WTC11 (cell line): ENCODE results near the gene HPN.

Source experiments
- ATF2 ChIP-seq: sonication (generic); formaldehyde crosslinking; IDR thresholded peaks from 2 replicates; pipeline ENCODE4 v1.8.1; 2022; ENCODE audit warnings: low read depth, missing genetic modification reagents, borderline replicate concordance
- CTCF ChIP-seq: fragments of 200-600 bp; IDR thresholded peaks from 2 replicates; pipeline ENCODE4 v1.8.0; 2022; ENCODE audit warnings: antibody characterized with exemption
- NFYB ChIP-seq: sonication (generic); formaldehyde crosslinking; conservative IDR thresholded peaks from 2 replicates; pipeline ENCODE4 v1.8.0; 2022; ENCODE audit warnings: low read depth, missing genetic modification reagents
- TEAD4 ChIP-seq: sonication (generic); formaldehyde crosslinking; IDR thresholded peaks from 2 replicates; pipeline ENCODE4 v1.8.0; 2022; ENCODE audit warnings: mild to moderate bottlenecking, missing genetic modification reagents
- TF ChIP-seq, protein P1 (sequence below): sonication (generic); formaldehyde crosslinking; IDR thresholded peaks from 2 replicates; pipeline ENCODE4 v1.8.1; 2023; ENCODE audit warnings: mild to moderate bottlenecking, missing genetic modification reagents, moderate library complexity

GRCh38 chr19:35075202-35076025 is 33.9 kb downstream of the HPN start:
- TF ChIP-seq CTCF (no peak), NFYB (CRISPR knock-in tag) (no peak), TEAD4 (CRISPR knock-in tag) (no peak), ATF2 (no peak)
- TF ChIP-seq, protein P1, sequence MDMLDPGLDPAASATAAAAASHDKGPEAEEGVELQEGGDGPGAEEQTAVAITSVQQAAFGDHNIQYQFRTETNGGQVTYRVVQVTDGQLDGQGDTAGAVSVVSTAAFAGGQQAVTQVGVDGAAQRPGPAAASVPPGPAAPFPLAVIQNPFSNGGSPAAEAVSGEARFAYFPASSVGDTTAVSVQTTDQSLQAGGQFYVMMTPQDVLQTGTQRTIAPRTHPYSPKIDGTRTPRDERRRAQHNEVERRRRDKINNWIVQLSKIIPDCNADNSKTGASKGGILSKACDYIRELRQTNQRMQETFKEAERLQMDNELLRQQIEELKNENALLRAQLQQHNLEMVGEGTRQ, result no peak
